GM12878 (cell line): ENCODE data around the gene TSHZ2. TPM values are rescaled to one million over a fixed set of nuclear protein-coding genes. Genes with fewer than 3 reads are reported as not detected.

Experiments
- ATAC-seq: fragments of 200-7000 bp; cut with Tn5 transposase; 3 replicates; pipeline ENCODE4 v1.9.1; 2020; ENCODE audit warnings: mild to moderate bottlenecking, moderate library complexity
- BruUV-seq: library from RNA; stranded (reverse); fragments of 400-500 nt; replicated peaks from 2 replicates; lab custom pipeline; 2021; lab: Mats Ljungman, UMichigan
- CTCF ChIA-PET: fragments of 300-600 bp; sonication (Branson Sonifier 250); formaldehyde crosslinking; extraction: SDS; loops from one replicate; lab custom pipeline; 2021; ENCODE audit warnings: inconsistent platforms; lab: Yijun Ruan, JAX
- POLR2A ChIA-PET: fragments of 350-600 bp; formaldehyde crosslinking; extraction: SDS; loops from one replicate; lab custom pipeline; 2021; ENCODE audit warnings: inconsistent platforms; lab: Charles Lee
- RAD21 ChIA-PET: fragments of 300-600 bp; sonication (Branson Sonifier 250); formaldehyde crosslinking; loops from one replicate; lab custom pipeline; 2023; ENCODE audit warnings: antibody characterized with exemption; ENCODE audit not compliant: unreplicated experiment; lab: Charles Lee
- SMC1A ChIA-PET: fragments of 300-600 bp; sonication (Branson Sonifier 250); formaldehyde crosslinking; loops from one replicate; lab custom pipeline; 2023; ENCODE audit not compliant: unreplicated experiment, uncharacterized antibody; lab: Charles Lee
- DNase-seq: peaks from one replicate; pipeline ENCODE4 v3.0.0-alpha.2; 2011; ENCODE audit warnings: low read depth, low spot score
- FAIRE-seq: peaks from 3 replicates; lab custom pipeline; 2011; peaks lifted over from hg19 to GRCh38; lab: Jason Lieb, UNC
- H2AFZ ChIP-seq: 2 replicates; pipeline ENCODE4 v1.6.0; 2011; ENCODE audit warnings: low read depth, low read length, control low read depth; ENCODE audit not compliant: control insufficient read depth
- H3K27ac ChIP-seq: 2 replicates; pipeline ENCODE4 v1.5.1; 2011; ENCODE audit warnings: control low read depth; ENCODE audit not compliant: control insufficient read depth, insufficient read depth
- H3K27me3 ChIP-seq, 2 experiments: replicated peaks in 1 of 2; 2 replicates each; pipeline versions ENCODE4 v1.6.0 to v1.6.1; 2011; ENCODE audit warnings: low read length in 1 of 2; ENCODE audit not compliant: control insufficient read depth in 2 of 2, insufficient read depth in 2 of 2
- H3K36me3 ChIP-seq, 2 experiments: 2 replicates each; pipeline ENCODE4 v1.5.1; 2011; ENCODE audit warnings: low read length in 1 of 2; ENCODE audit not compliant: control insufficient read depth in 2 of 2, insufficient read depth in 2 of 2
- H3K4me1 ChIP-seq: 2 replicates; pipeline ENCODE4 v1.6.1; 2011; ENCODE audit warnings: mild to moderate bottlenecking, low read length, moderate library complexity, mixed read lengths; ENCODE audit not compliant: control insufficient read depth, insufficient read depth
- H3K4me2 ChIP-seq: 2 replicates; pipeline ENCODE4 v1.6.0; 2011; ENCODE audit warnings: control low read depth; ENCODE audit not compliant: control insufficient read depth, insufficient read depth
- H3K4me3 ChIP-seq: fragments of 200-600 bp; sonication (generic); 2 replicates; pipeline ENCODE4 v1.5.1; 2016
- H3K79me2 ChIP-seq: 2 replicates; pipeline ENCODE4 v1.6.0; 2011; ENCODE audit warnings: low read length; ENCODE audit not compliant: control insufficient read depth, insufficient read depth
- H3K9ac ChIP-seq: 2 replicates; pipeline ENCODE4 v1.8.0; 2011; ENCODE audit warnings: low read length, control low read depth, mixed read lengths; ENCODE audit not compliant: control insufficient read depth, insufficient read depth
- H3K9me3 ChIP-seq: replicated peaks from 3 replicates; pipeline ENCODE4 v1.5.1; 2011; ENCODE audit warnings: mild to moderate bottlenecking, low read length; ENCODE audit not compliant: control insufficient read depth, insufficient read depth
- H4K20me1 ChIP-seq: 2 replicates; pipeline ENCODE4 v1.6.0; 2011; ENCODE audit not compliant: control insufficient read depth, insufficient read depth
- BCL3 ChIP-seq: IDR thresholded peaks from 2 replicates; pipeline ENCODE4 v1.6.1; 2011; ENCODE audit warnings: borderline replicate concordance, low read depth, mild to moderate bottlenecking, moderate library complexity, low read length; ENCODE audit not compliant: insufficient read depth, poor library complexity, severe bottlenecking
- ETV6 ChIP-seq, 2 experiments: fragments of 450-650 bp in 1 of 2; IDR thresholded peaks in 1 of 2; conservative IDR thresholded peaks in 1 of 2; 2 replicates each; pipeline ENCODE4 v1.6.1; 2014; ENCODE audit warnings: antibody characterized with exemption in 1 of 2, borderline replicate concordance in 1 of 2, low read depth in 1 of 2, mild to moderate bottlenecking in 1 of 2, moderate library complexity in 1 of 2
- IRF4 ChIP-seq: IDR thresholded peaks from 2 replicates; pipeline ENCODE4 v1.6.1; 2011; ENCODE audit warnings: low read depth, low read length
- POLR2A ChIP-seq: IDR thresholded peaks from 2 replicates; pipeline ENCODE4 v1.6.1; 2011; ENCODE audit warnings: low read depth, mild to moderate bottlenecking, low read length
- RAD21 ChIP-seq: IDR thresholded peaks from 2 replicates; pipeline ENCODE4 v1.6.1; 2011; ENCODE audit warnings: mild to moderate bottlenecking, low read depth, low read length, moderate library complexity; ENCODE audit not compliant: insufficient read depth
- SPI1 ChIP-seq: IDR thresholded peaks from 2 replicates; pipeline ENCODE4 v1.6.1; 2011; ENCODE audit warnings: low read depth, mild to moderate bottlenecking, low read length, moderate library complexity, borderline replicate concordance; ENCODE audit not compliant: insufficient read depth
- TBL1XR1 ChIP-seq: IDR thresholded peaks from 2 replicates; pipeline ENCODE4 v1.6.1; 2012; ENCODE audit warnings: low read depth, low read length, improper control_type of control experiment
- WGBS: methylation state at CpG from one replicate; pipeline ENCODE4 v1.1.6; 2016; ENCODE audit warnings: low lambda C conversion rate; ENCODE audit not compliant: insufficient replicate concordance, insufficient coverage; ENCODE audit errors: missing lambda C conversion rate; 5-methylcytosine and 5-hydroxymethylcytosine counted together
- in situ Hi-C: fragments of 300-500 bp; cut with MboI; formaldehyde crosslinking; loops from 9 replicates; pipeline ENCODE4 v1.14.3; 2018; ENCODE audit warnings: mixed read lengths
- intact Hi-C: fragments of 100-400 bp; cut with micrococcal nuclease; formaldehyde crosslinking; loops from one replicate; pipeline ENCODE4 v1.14.2; 2022; ENCODE audit not compliant: unreplicated experiment
- polyA plus RNA-seq, 11 experiments: library from polyadenylated mRNA; depleted of rRNA in 4 of 11; unstranded in 6 of 11; stranded (reverse) in 5 of 11; fragments of >200 nt; fragmentation: Nextera tagmentation in 4 of 11; fragmentation: Illumina TruSeq in 1 of 11; extraction: Ambion mirVana in 4 of 11; extraction: Trizol in 1 of 11; gene quantifications; 1 replicate in 1 of 11; 2 replicates in 10 of 11; pipeline versions ENCODE4 v1.2.1 to v1.2.3, GENCODE V29; 2011 to 2016; ENCODE audit warnings: inconsistent platforms in 2 of 11, missing spikeins in 2 of 11, low read depth in 1 of 11
- total RNA-seq, 4 experiments: library from RNA; depleted of rRNA in 3 of 4; stranded (reverse); fragments of >200 nt in 3 of 4; fragmentation: Illumina TruSeq in 1 of 4; extraction: Trizol in 1 of 4; gene quantifications; 2 replicates each; pipeline versions ENCODE4 v1.2.1 to v1.2.3, GENCODE V29; 2013 to 2021
- TF ChIP-seq, protein P1 (sequence below): IDR thresholded peaks from 2 replicates; pipeline ENCODE4 v1.6.1; 2011; ENCODE audit warnings: borderline replicate concordance, low read depth, mild to moderate bottlenecking, moderate library complexity, mixed read lengths, low read length; ENCODE audit not compliant: insufficient read depth; ENCODE audit errors: extremely low read length

The TSHZ2 gene
- total and polyA plus RNA-seq, 10 of the 15 experiments (the other 5 are each of a cell fraction or from before 2014, with no cell fraction given) = 0.01 to 0.86 (median 0.13) TPM; not detected in 2

- intact Hi-C loops = no loop called here
- ATAC-seq (no peak), FAIRE-seq (no peak), DNase-seq (no peak)
- RAD21 ChIA-PET = no interaction called here
- POLR2A ChIA-PET = no interaction called here
- Histone ChIP-seq H3K4me2 (no peak overlapping the region), H3K9me3 (no peaks in the 10 kb centered on the region), H2AFZ (no peak overlapping the region), H3K27ac (no peak overlapping the region), H3K27me3 (no peaks in the 10 kb centered on the region; a peak in 1 of 4 replicates), H3K79me2 (no peaks in the 10 kb centered on the region), H3K4me3 (no peak overlapping the region), H3K4me1 (no peaks in the 10 kb centered on the region), H3K9ac (no peak overlapping the region), H3K36me3 (no peaks in the 10 kb centered on the region), H4K20me1 (no peaks in the 10 kb centered on the region)
- 0% methylated on average over 1 of the region's 1 CpG for WGBS
- in situ Hi-C loops = no loop called here
- CTCF ChIA-PET = no interaction called here
- SMC1A ChIA-PET = interaction anchor here (1.2 to 1.5 kb wide), 3 partner anchors 39 to 94 kb away, joined by 3 read pairs; no protein-coding TSS in a partner anchor
- BruUV-seq = no TSS peak
- TF ChIP-seq, protein P1, sequence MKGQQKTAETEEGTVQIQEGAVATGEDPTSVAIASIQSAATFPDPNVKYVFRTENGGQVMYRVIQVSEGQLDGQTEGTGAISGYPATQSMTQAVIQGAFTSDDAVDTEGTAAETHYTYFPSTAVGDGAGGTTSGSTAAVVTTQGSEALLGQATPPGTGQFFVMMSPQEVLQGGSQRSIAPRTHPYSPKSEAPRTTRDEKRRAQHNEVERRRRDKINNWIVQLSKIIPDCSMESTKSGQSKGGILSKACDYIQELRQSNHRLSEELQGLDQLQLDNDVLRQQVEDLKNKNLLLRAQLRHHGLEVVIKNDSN = no peak
- no peak for TF ChIP-seq SPI1
- no peak for TF ChIP-seq RAD21
- no peak for TF ChIP-seq TBL1XR1
- TF ChIP-seq IRF4 = no peak
- TF ChIP-seq POLR2A = no peak
- no peak for TF ChIP-seq BCL3
- TF ChIP-seq ETV6 (conservative IDR thresholded peaks at IDR 0.05 in 1 of 2, IDR thresholded peaks at IDR 0.05 in 1 of 2; ENCODE audit: borderline replicate concordance in 1 of 2, low read depth in 1 of 2) = no peak
These were observed 10.0 kb upstream of the TSHZ2 start for GRCh38 chr20:52962183-52962582.
